Activated CD8-positive, alpha-beta memory T cell treated with anti-CD3 and anti-CD28 coated beads for 4 hours (primary cell): Measurements from ENCODE around the gene IFI27.
"Not testable (repeated sequence)": the region's sequence is repeated elsewhere in the genome, so short reads cannot be mapped to it uniquely, and the experiment has no call there.

Experiments
- DNase-seq, 2 donors: peaks; one replicate each; pipeline ENCODE4 v3.0.0-alpha.2; 2020; ENCODE audit warnings: low read depth in 2 of 2

IFI27 gene

GRCh38 chr14:94152676-94153075, 42.1 kb downstream of the IFI27 start:
- no peak for DNase-seq

GRCh38 chr14:94153750-94154342, 43.3 kb downstream of the IFI27 start:
- no peak for DNase-seq

GRCh38 chr14:94156143-94156542, 45.6 kb downstream of the IFI27 start:
- DNase-seq = not testable (repeated sequence)

- no peak for DNase-seq
These were observed 46.7 kb downstream of the IFI27 start for GRCh38 chr14:94157197-94157596.

- no peak for DNase-seq
These were observed 47.8 kb downstream of the IFI27 start for GRCh38 chr14:94158239-94158883.

- no peak for DNase-seq
These were observed 50.5 kb downstream of the IFI27 start for GRCh38 chr14:94161058-94161457.

GRCh38 chr14:94161981-94162380, 51.4 kb downstream of the IFI27 start:
- no peak for DNase-seq

GRCh38 chr14:94162466-94162865, 51.9 kb downstream of the IFI27 start:
- no peak for DNase-seq

GRCh38 chr14:94163796-94164195, 53.3 kb downstream of the IFI27 start:
- no peak for DNase-seq

- no peak for DNase-seq
These were observed 54.3 kb downstream of the IFI27 start for GRCh38 chr14:94164685-94165431.

GRCh38 chr14:94165744-94166143, 55.2 kb downstream of the IFI27 start:
- DNase-seq = no peak
